ENCODE data around the gene ARHGEF38. TPM values are rescaled to one million over a fixed set of nuclear protein-coding genes. Genes with fewer than 3 reads are reported as not detected.

ARHGEF38 gene
- total and polyA plus RNA-seq, 2 donors, result 0.69 TPM; not detected in 1

GRCh38 chr4:105630670-105631655, 78.5 kb downstream of the ARHGEF38 start:
- WGBS, result 34% methylated on average over 7 of the region's 7 CpGs
- Histone ChIP-seq H3K4me1 (ENCODE audit: insufficient read depth) (no peaks in the 10 kb centered on the region), H3K36me3 (ENCODE audit: insufficient read depth) (no peaks in the 10 kb centered on the region), H3K27ac (ENCODE audit: low read depth) (no peak overlapping the region), H3K4me3 (ENCODE audit: low read depth, low read length) (no peak overlapping the region)
- no peak for DNase-seq (ENCODE audit: extremely low spot score)

GRCh38 chr4:105631818-105632400, 79.5 kb downstream of the ARHGEF38 start:
- 69% methylated on average over 8 of the region's 8 CpGs for WGBS
- H3K36me3 ChIP-seq (ENCODE audit: insufficient read depth), result no peaks in the 10 kb centered on the region
- no peak overlapping the region for H3K27ac ChIP-seq (ENCODE audit: low read depth)
- no peak overlapping the region for H3K4me3 ChIP-seq (ENCODE audit: low read depth, low read length)
- no peak for DNase-seq (ENCODE audit: extremely low spot score)
- no peaks in the 10 kb centered on the region for H3K4me1 ChIP-seq (ENCODE audit: insufficient read depth)

GRCh38 chr4:105632599-105632998, 80.2 kb downstream of the ARHGEF38 start:
- WGBS, result 82% methylated on average over 3 of the region's 3 CpGs
- no peak overlapping the region for H3K4me3 ChIP-seq (ENCODE audit: low read depth, low read length)
- H3K27ac ChIP-seq (ENCODE audit: low read depth), result no peak overlapping the region
- no peak for DNase-seq (ENCODE audit: extremely low spot score)
- no peaks in the 10 kb centered on the region for H3K4me1 ChIP-seq (ENCODE audit: insufficient read depth)
- H3K36me3 ChIP-seq (ENCODE audit: insufficient read depth), result no peaks in the 10 kb centered on the region

- DNase-seq (ENCODE audit: extremely low spot score), result no peak
- H3K27ac ChIP-seq (ENCODE audit: low read depth), result no peak overlapping the region
- no peaks in the 10 kb centered on the region for H3K36me3 ChIP-seq (ENCODE audit: insufficient read depth)
- H3K4me3 ChIP-seq (ENCODE audit: low read depth, low read length), result no peak overlapping the region
- H3K4me1 ChIP-seq (ENCODE audit: insufficient read depth), result no peaks in the 10 kb centered on the region
- WGBS, result 70% methylated on average over 3 of the region's 3 CpGs
Observed at GRCh38 chr4:105633241-105633640, 80.8 kb downstream of the ARHGEF38 start.

GRCh38 chr4:105634402-105635080, 82.1 kb downstream of the ARHGEF38 start:
- no peak for DNase-seq (ENCODE audit: extremely low spot score)
- Histone ChIP-seq H3K4me3 (ENCODE audit: low read depth, low read length) (no peak overlapping the region), H3K4me1 (ENCODE audit: insufficient read depth) (no peaks in the 10 kb centered on the region), H3K27ac (ENCODE audit: low read depth) (no peak overlapping the region), H3K36me3 (ENCODE audit: insufficient read depth) (no peaks in the 10 kb centered on the region)
- 28% methylated on average over 1 of the region's 1 CpG for WGBS

- 41% methylated on average over 4 of the region's 4 CpGs for WGBS
Observed at GRCh38 chr4:105637408-105638176, 85.2 kb downstream of the ARHGEF38 start.

GRCh38 chr4:105641845-105642244, 89.4 kb downstream of the ARHGEF38 start:
- WGBS, result 54% methylated on average over 4 of the region's 4 CpGs
- Histone ChIP-seq H3K36me3 (ENCODE audit: insufficient read depth) (no peaks in the 10 kb centered on the region), H3K4me1 (ENCODE audit: insufficient read depth) (no peaks in the 10 kb centered on the region), H3K4me3 (ENCODE audit: low read depth, low read length) (no peak overlapping the region), H3K27ac (ENCODE audit: low read depth) (no peak overlapping the region)
- DNase-seq (ENCODE audit: extremely low spot score), result no peak

More at GRCh38 chr4:105637408-105638176, 85.2 kb downstream of the ARHGEF38 start:
- no peaks in the 10 kb centered on the region for H3K4me1 ChIP-seq (ENCODE audit: insufficient read depth)
- no peaks in the 10 kb centered on the region for H3K36me3 ChIP-seq (ENCODE audit: insufficient read depth)
- no peak for DNase-seq (ENCODE audit: extremely low spot score)
- no peak overlapping the region for H3K4me3 ChIP-seq (ENCODE audit: low read depth, low read length)
- H3K27ac ChIP-seq (ENCODE audit: low read depth), result no peak overlapping the region

GRCh38 chr4:105644257-105644656, 91.8 kb downstream of the ARHGEF38 start:
- WGBS, result 57% methylated on average over 2 of the region's 2 CpGs
- Histone ChIP-seq H3K27ac (ENCODE audit: low read depth) (no peak overlapping the region), H3K36me3 (ENCODE audit: insufficient read depth) (no peaks in the 10 kb centered on the region), H3K4me1 (ENCODE audit: insufficient read depth) (no peaks in the 10 kb centered on the region), H3K4me3 (ENCODE audit: low read depth, low read length) (no peak overlapping the region)
- peak; percentile 32 for DNase-seq (ENCODE audit: extremely low spot score)

GRCh38 chr4:105645440-105645839, 93.0 kb downstream of the ARHGEF38 start:
- no peak for DNase-seq (ENCODE audit: extremely low spot score)
- Histone ChIP-seq H3K27ac (ENCODE audit: low read depth) (no peak overlapping the region), H3K36me3 (ENCODE audit: insufficient read depth) (no peaks in the 10 kb centered on the region), H3K4me1 (ENCODE audit: insufficient read depth) (no peaks in the 10 kb centered on the region), H3K4me3 (ENCODE audit: low read depth, low read length) (no peak overlapping the region)
- 55% methylated on average over 1 of the region's 1 CpG for WGBS

GRCh38 chr4:105650190-105650589, 97.8 kb downstream of the ARHGEF38 start:
- Histone ChIP-seq H3K27ac (ENCODE audit: low read depth) (no peak overlapping the region), H3K4me3 (ENCODE audit: low read depth, low read length) (no peak overlapping the region), H3K4me1 (ENCODE audit: insufficient read depth) (no peaks in the 10 kb centered on the region), H3K36me3 (ENCODE audit: insufficient read depth) (no peaks in the 10 kb centered on the region)
- WGBS, result 75% methylated on average over 1 of the region's 1 CpG
- no peak for DNase-seq (ENCODE audit: extremely low spot score)

- H3K27ac ChIP-seq (ENCODE audit: low read depth), result no peak overlapping the region
- H3K4me1 ChIP-seq (ENCODE audit: insufficient read depth), result no peaks in the 10 kb centered on the region
- no peak for DNase-seq (ENCODE audit: extremely low spot score)
- no peak overlapping the region for H3K4me3 ChIP-seq (ENCODE audit: low read depth, low read length)
- H3K36me3 ChIP-seq (ENCODE audit: insufficient read depth), result no peaks in the 10 kb centered on the region
Observed at GRCh38 chr4:105651884-105652283, 99.5 kb downstream of the ARHGEF38 start.

- WGBS, result 47% methylated on average over 4 of the region's 4 CpGs
Observed at GRCh38 chr4:105652286-105652888, 100.0 kb downstream of the ARHGEF38 start.

More at GRCh38 chr4:105652286-105652888, 100.0 kb downstream of the ARHGEF38 start:
- no peak for DNase-seq (ENCODE audit: extremely low spot score)
- Histone ChIP-seq H3K4me1 (ENCODE audit: insufficient read depth) (no peaks in the 10 kb centered on the region), H3K27ac (ENCODE audit: low read depth) (no peak overlapping the region), H3K4me3 (ENCODE audit: low read depth, low read length) (no peak overlapping the region), H3K36me3 (ENCODE audit: insufficient read depth) (no peaks in the 10 kb centered on the region)
